ENCODE data around the gene CIB4. TPM values are rescaled to one million over a fixed set of nuclear protein-coding genes. Genes with fewer than 3 reads are reported as not detected.

The CIB4 gene
- total RNA-seq: not detected

GRCh38 chr2:26640781-26641564, at the start of gene CIB4:
CIB4 (minus strand) TSS chr2:26641366; CDS start chr2:26641314, 52 bp downstream.
- no peak within 1 kb of the TSS for H3K4me3 Mint-ChIP-seq
- CTCF ChIA-PET: interaction anchor here (1.2 kb wide), 1 partner anchor 29 kb away, joined by 3 read pairs; no protein-coding TSS in a partner anchor
- peaks cover 3% of the 10 kb centered on the region for H3K4me1 Mint-ChIP-seq
- POLR2A ChIA-PET: no interaction called here
- H3K36me3 Mint-ChIP-seq (ENCODE audit: low read depth): no peaks in the 10 kb centered on the region
- H3K9me3 Mint-ChIP-seq: no peaks in the 10 kb centered on the region
- peak within 1 kb of the TSS; percentile 11 for H3K27ac Mint-ChIP-seq
- peaks cover 30% of the 10 kb centered on the region for H3K27me3 Mint-ChIP-seq
- no peak for DNase-seq

- ChIA-PET POLR2A (no interaction called here), CTCF (no interaction called here)
- DNase-seq: no peak
- Mint-ChIP-seq H3K4me1 (peaks cover 2% of the 10 kb centered on the region), H3K4me3 (no peak overlapping the region), H3K9me3 (no peaks in the 10 kb centered on the region), H3K27ac (no peak overlapping the region), H3K27me3 (peaks cover 40% of the 10 kb centered on the region), H3K36me3 (ENCODE audit: low read depth) (no peaks in the 10 kb centered on the region)
Measured at GRCh38 chr2:26687801-26688200, 46.6 kb upstream of the CIB4 start.

- H3K9me3 Mint-ChIP-seq: no peaks in the 10 kb centered on the region
- no peak overlapping the region for H3K4me3 Mint-ChIP-seq
- peaks cover 2% of the 10 kb centered on the region for H3K4me1 Mint-ChIP-seq
- CTCF ChIA-PET: no interaction called here
- H3K27ac Mint-ChIP-seq: no peak overlapping the region
- POLR2A ChIA-PET: no interaction called here
- no peaks in the 10 kb centered on the region for H3K36me3 Mint-ChIP-seq (ENCODE audit: low read depth)
- no peak for DNase-seq
- H3K27me3 Mint-ChIP-seq: peaks cover 39% of the 10 kb centered on the region
Measured at GRCh38 chr2:26687328-26687727, 46.2 kb upstream of the CIB4 start.

GRCh38 chr2:26685989-26686839, 45.0 kb upstream of the CIB4 start:
- Mint-ChIP-seq H3K4me1 (no peaks in the 10 kb centered on the region), H3K27me3 (peaks cover 33% of the 10 kb centered on the region), H3K27ac (no peak overlapping the region), H3K4me3 (no peak overlapping the region), H3K9me3 (no peaks in the 10 kb centered on the region), H3K36me3 (ENCODE audit: low read depth) (no peaks in the 10 kb centered on the region)
- ChIA-PET POLR2A (no interaction called here), CTCF (interaction anchor here (0.7 kb wide), 1 partner anchor 9 kb away, joined by 3 read pairs; no protein-coding TSS in a partner anchor)
- DNase-seq: no peak

- no peaks in the 10 kb centered on the region for H3K9me3 Mint-ChIP-seq
- ChIA-PET CTCF (no interaction called here), POLR2A (interaction anchor here (0.7 kb wide), 1 partner anchor 78 kb away, joined by 3 read pairs; no protein-coding TSS in a partner anchor)
- H3K4me3 Mint-ChIP-seq: no peak overlapping the region
- H3K36me3 Mint-ChIP-seq (ENCODE audit: low read depth): no peaks in the 10 kb centered on the region
- DNase-seq: no peak
- no peaks in the 10 kb centered on the region for H3K4me1 Mint-ChIP-seq
- H3K27ac Mint-ChIP-seq: no peak overlapping the region
- peaks cover 24% of the 10 kb centered on the region for H3K27me3 Mint-ChIP-seq
Measured at GRCh38 chr2:26685341-26685740, 44.2 kb upstream of the CIB4 start.

- no peak for DNase-seq
- H3K36me3 Mint-ChIP-seq (ENCODE audit: low read depth): no peaks in the 10 kb centered on the region
- POLR2A ChIA-PET: no interaction called here
- H3K4me1 Mint-ChIP-seq: no peaks in the 10 kb centered on the region
- H3K4me3 Mint-ChIP-seq: no peak overlapping the region
- H3K9me3 Mint-ChIP-seq: no peaks in the 10 kb centered on the region
- peaks cover 23% of the 10 kb centered on the region for H3K27me3 Mint-ChIP-seq
- CTCF ChIA-PET: interaction anchor here (0.7 to 1.1 kb wide), 2 partner anchors 10 to 26 kb away, joined by 3 read pairs; no protein-coding TSS in a partner anchor
- no peak overlapping the region for H3K27ac Mint-ChIP-seq
Measured at GRCh38 chr2:26683583-26683982, 42.4 kb upstream of the CIB4 start.

GRCh38 chr2:26682155-26682554, 41.0 kb upstream of the CIB4 start:
- CTCF ChIA-PET: no interaction called here
- no peak overlapping the region for H3K27ac Mint-ChIP-seq
- POLR2A ChIA-PET: interaction anchor here (0.6 kb wide), 1 partner anchor 254 kb away, joined by 6 read pairs; no protein-coding TSS in a partner anchor
- H3K4me1 Mint-ChIP-seq: no peaks in the 10 kb centered on the region
- no peak overlapping the region for H3K4me3 Mint-ChIP-seq
- no peak for DNase-seq
- peaks cover 21% of the 10 kb centered on the region for H3K27me3 Mint-ChIP-seq
- H3K36me3 Mint-ChIP-seq (ENCODE audit: low read depth): no peaks in the 10 kb centered on the region
- H3K9me3 Mint-ChIP-seq: no peaks in the 10 kb centered on the region

GRCh38 chr2:26681656-26682055, 40.5 kb upstream of the CIB4 start:
- Mint-ChIP-seq H3K36me3 (ENCODE audit: low read depth) (no peaks in the 10 kb centered on the region), H3K9me3 (no peaks in the 10 kb centered on the region), H3K4me3 (no peak overlapping the region), H3K27ac (no peak overlapping the region), H3K4me1 (no peaks in the 10 kb centered on the region), H3K27me3 (peaks cover 18% of the 10 kb centered on the region)
- ChIA-PET CTCF (interaction anchor here (0.6 kb wide), 1 partner anchor 37 kb away, joined by 4 read pairs; no protein-coding TSS in a partner anchor), POLR2A (no interaction called here)
- no peak for DNase-seq

GRCh38 chr2:26679867-26680266, 38.7 kb upstream of the CIB4 start:
- ChIA-PET POLR2A (interaction anchor here (0.6 kb wide), 1 partner anchor 407 kb away, joined by 3 read pairs; no protein-coding TSS in a partner anchor), CTCF (no interaction called here)
- Mint-ChIP-seq H3K4me3 (no peak overlapping the region), H3K27me3 (peaks cover 9% of the 10 kb centered on the region), H3K4me1 (no peaks in the 10 kb centered on the region), H3K27ac (no peak overlapping the region), H3K9me3 (no peaks in the 10 kb centered on the region), H3K36me3 (ENCODE audit: low read depth) (no peaks in the 10 kb centered on the region)
- no peak for DNase-seq

GRCh38 chr2:26678035-26678434, 36.9 kb upstream of the CIB4 start:
- DNase-seq: no peak
- ChIA-PET CTCF (interaction anchor here (1.3 kb wide), 1 partner anchor 9 kb away, joined by 3 read pairs; no protein-coding TSS in a partner anchor), POLR2A (no interaction called here)
- H3K4me1 Mint-ChIP-seq: no peaks in the 10 kb centered on the region
- H3K27me3 Mint-ChIP-seq: peaks cover 10% of the 10 kb centered on the region
- no peaks in the 10 kb centered on the region for H3K36me3 Mint-ChIP-seq (ENCODE audit: low read depth)
- H3K9me3 Mint-ChIP-seq: no peaks in the 10 kb centered on the region
- no peak overlapping the region for H3K4me3 Mint-ChIP-seq
- H3K27ac Mint-ChIP-seq: no peak overlapping the region

GRCh38 chr2:26675651-26676255, 34.6 kb upstream of the CIB4 start:
- Mint-ChIP-seq H3K9me3 (no peaks in the 10 kb centered on the region), H3K27me3 (peaks cover 14% of the 10 kb centered on the region)
- CTCF ChIA-PET: interaction anchor here (1.5 kb wide), 1 partner anchor 26 kb away, joined by 4 read pairs; no protein-coding TSS in a partner anchor

GRCh38 chr2:26674771-26675170, 33.6 kb upstream of the CIB4 start:
- DNase-seq: no peak
- H3K36me3 Mint-ChIP-seq (ENCODE audit: low read depth): no peaks in the 10 kb centered on the region
- H3K27me3 Mint-ChIP-seq: peaks cover 17% of the 10 kb centered on the region
- H3K4me1 Mint-ChIP-seq: no peaks in the 10 kb centered on the region
- H3K27ac Mint-ChIP-seq: no peak overlapping the region
- no peak overlapping the region for H3K4me3 Mint-ChIP-seq
- no peaks in the 10 kb centered on the region for H3K9me3 Mint-ChIP-seq
- POLR2A ChIA-PET: no interaction called here
- CTCF ChIA-PET: interaction anchor here (1.5 kb wide), 1 partner anchor 25 kb away, joined by 4 read pairs; no protein-coding TSS in a partner anchor

More at GRCh38 chr2:26675651-26676255, 34.6 kb upstream of the CIB4 start:
- Mint-ChIP-seq H3K4me1 (no peaks in the 10 kb centered on the region), H3K36me3 (ENCODE audit: low read depth) (no peaks in the 10 kb centered on the region), H3K4me3 (no peak overlapping the region), H3K27ac (no peak overlapping the region)
- POLR2A ChIA-PET: no interaction called here
- DNase-seq: no peak

Measured in activated CD4-positive, alpha-beta T cell treated with anti-CD3 and anti-CD28 coated beads, Interleukin-2, amount 10 ng/mL, durations not matched to agents 7 days and 5 days (primary cell).